K562 (cell line): ENCODE data around the gene ACTR3. TPM values are rescaled to one million over a fixed set of nuclear protein-coding genes. Genes with fewer than 3 reads are reported as not detected.

Experiments
- ATAC-seq: fragments of 200-7000 bp; cut with Tn5 transposase; 3 replicates; pipeline ENCODE4 v1.9.1; 2020; ENCODE audit warnings: moderate library complexity
- BruUV-seq: library from RNA; stranded (reverse); fragments of 400-500 nt; replicated peaks from 2 replicates; lab custom pipeline; 2021; lab: Mats Ljungman, UMichigan
- CTCF ChIA-PET: fragments of 300-600 bp; formaldehyde crosslinking; extraction: SDS; loops from one replicate; lab custom pipeline; 2021; ENCODE audit warnings: low intra/inter-chr PET ratio; lab: Yijun Ruan, JAX
- POLR2A ChIA-PET: fragments of 300-600, 350-650 bp; sonication (Branson Sonifier 250); formaldehyde crosslinking; extraction: SDS; loops from one replicate; lab custom pipeline; 2021; ENCODE audit warnings: antibody characterized with exemption, inconsistent platforms; lab: Yijun Ruan, JAX
- DNase-seq, 4 experiments: peaks; one replicate each; pipeline versions ENCODE4 v3.0.0 to v3.0.0-alpha.2; 2011 to 2018; ENCODE audit warnings: low spot score in 3 of 4, mixed read lengths in 3 of 4; ENCODE audit errors: extremely low read depth in 1 of 4
- FAIRE-seq: peaks from 2 replicates; lab custom pipeline; 2011; peaks lifted over from hg19 to GRCh38; lab: Jason Lieb, UNC
- H2AFZ ChIP-seq: 2 replicates; pipeline ENCODE4 v1.6.0; 2011; ENCODE audit warnings: low read depth, low read length, control low read depth, inconsistent platforms
- H3K27ac ChIP-seq: fragments of 200-600 bp; 3 replicates; pipeline ENCODE4 v1.8.0; 2011; ENCODE audit warnings: low read depth, mild to moderate bottlenecking, control low read depth, inconsistent platforms, low read length, moderate library complexity, mixed read lengths; ENCODE audit errors: extremely low read depth
- H3K27me3 ChIP-seq, 2 experiments: fragments of 300-600 bp in 1 of 2; 2 replicates in 1 of 2; 3 replicates in 1 of 2; pipeline versions ENCODE4 v1.6.0 to v1.8.0; 2011; ENCODE audit warnings: inconsistent platforms in 2 of 2, low read length in 2 of 2, mild to moderate bottlenecking in 1 of 2, mixed read lengths in 1 of 2, moderate library complexity in 1 of 2; ENCODE audit not compliant: control insufficient read depth in 2 of 2, insufficient read depth in 2 of 2
- H3K36me3 ChIP-seq: fragments of 300-600 bp; 3 replicates; pipeline ENCODE4 v1.8.0; 2011; ENCODE audit warnings: mild to moderate bottlenecking, low read length, inconsistent platforms; ENCODE audit not compliant: control insufficient read depth, insufficient read depth
- H3K4me1 ChIP-seq, 2 experiments: fragments of 200-600 bp in 1 of 2; replicated peaks in 1 of 2; 2 replicates in 1 of 2; 3 replicates in 1 of 2; pipeline versions ENCODE4 v1.5.1 to v1.8.0; 2011; ENCODE audit warnings: inconsistent platforms in 2 of 2, low read length in 2 of 2, mild to moderate bottlenecking in 1 of 2, mixed read lengths in 1 of 2, moderate library complexity in 1 of 2; ENCODE audit not compliant: control insufficient read depth in 2 of 2, insufficient read depth in 2 of 2
- H3K4me2 ChIP-seq: 2 replicates; pipeline ENCODE4 v1.6.1; 2011; ENCODE audit warnings: low read length, control low read depth, inconsistent platforms, mixed read lengths; ENCODE audit not compliant: insufficient read depth
- H3K4me3 ChIP-seq: fragments of 200-600 bp; sonication (generic), shearing (Covaris generic); 2 replicates; pipeline ENCODE4 v1.5.1; 2016; ENCODE audit warnings: control low read depth, inconsistent platforms
- H3K79me2 ChIP-seq: fragments of 200-600 bp; 3 replicates; pipeline ENCODE4 v1.8.0; 2011; ENCODE audit warnings: low read length, inconsistent platforms; ENCODE audit not compliant: control insufficient read depth, insufficient read depth
- H3K9ac ChIP-seq, 2 experiments: 2 replicates each; pipeline versions ENCODE4 v1.6.0 to v1.6.1; 2011; ENCODE audit warnings: low read depth in 2 of 2, low read length in 2 of 2, control low read depth in 1 of 2, inconsistent platforms in 1 of 2, mild to moderate bottlenecking in 1 of 2, mixed read lengths in 1 of 2; ENCODE audit not compliant: insufficient read depth in 1 of 2
- H3K9me1 ChIP-seq: one replicate; pipeline ENCODE4 v1.6.0; 2011; ENCODE audit warnings: inconsistent platforms, mild to moderate bottlenecking, low read length, moderate library complexity; ENCODE audit not compliant: control insufficient read depth, insufficient read depth
- H3K9me3 ChIP-seq: replicated peaks from 2 replicates; pipeline ENCODE4 v1.5.1; 2011; ENCODE audit warnings: low read depth, low read length, inconsistent platforms; ENCODE audit not compliant: control insufficient read depth, insufficient read depth
- H4K20me1 ChIP-seq: replicated peaks from 2 replicates; pipeline ENCODE4 v1.6.1; 2011; ENCODE audit warnings: low read length, inconsistent platforms, mixed read lengths; ENCODE audit not compliant: control insufficient read depth, insufficient read depth
- FOSL1 ChIP-seq: fragments of 200-800 bp; sonication (Bioruptor generic); conservative IDR thresholded peaks from 2 replicates; pipeline ENCODE4 v1.6.1; 2016; ENCODE audit warnings: missing genetic modification characterization, missing compliant biosample characterization
- HDAC8 ChIP-seq: fragments of 450-650 bp; IDR thresholded peaks from 2 replicates; pipeline ENCODE4 v1.6.1; 2016; ENCODE audit warnings: mild to moderate bottlenecking, missing genetic modification characterization, moderate library complexity, missing compliant biosample characterization
- HMBOX1 ChIP-seq: sonication (generic); IDR thresholded peaks from 2 replicates; pipeline ENCODE4 v1.6.1; 2016
- OTX1 ChIP-seq: fragments of 450-650 bp; formaldehyde crosslinking; IDR thresholded peaks from 2 replicates; pipeline ENCODE4 v1.4.0; 2022; ENCODE audit warnings: mild to moderate bottlenecking
- PKNOX1 ChIP-seq: fragments of 450-650 bp; IDR thresholded peaks from 2 replicates; pipeline ENCODE4 v1.6.1; 2016
- PML ChIP-seq: IDR thresholded peaks from 2 replicates; pipeline ENCODE4 v1.6.1; 2012; ENCODE audit warnings: low read length, inconsistent platforms
- POLR2A ChIP-seq: fragments of 450-650 bp; conservative IDR thresholded peaks from 2 replicates; pipeline ENCODE4 v1.6.1; 2016
- POLR2AphosphoS5 ChIP-seq: IDR thresholded peaks from 2 replicates; pipeline ENCODE4 v1.6.1; 2011; ENCODE audit warnings: mild to moderate bottlenecking, low read depth, low read length, moderate library complexity; ENCODE audit not compliant: control insufficient read depth, insufficient read depth
- POLR2B ChIP-seq: fragments of 450-650 bp; IDR thresholded peaks from 2 replicates; pipeline ENCODE4 v1.6.1; 2018; ENCODE audit warnings: low read depth; ENCODE audit not compliant: partially characterized antibody
- RFX1 ChIP-seq: fragments of 450-650 bp; IDR thresholded peaks from 2 replicates; pipeline ENCODE4 v1.6.1; 2016; ENCODE audit warnings: mild to moderate bottlenecking, moderate library complexity
- SUPT5H ChIP-seq: fragments of 450-650 bp; IDR thresholded peaks from 2 replicates; pipeline ENCODE4 v1.6.1; 2016
- ZNF449 ChIP-seq: fragments of 250-450 bp; sonication (Bioruptor Pico); IDR thresholded peaks from 2 replicates; pipeline ENCODE4 v1.8.0; 2022; ENCODE audit warnings: moderate library complexity, mild to moderate bottlenecking, inconsistent platforms
- WGBS: fragments of 100-300 bp; shearing (Covaris generic); methylation state at CpG from one replicate; pipeline ENCODE4 v1.1.6; 2016; ENCODE audit warnings: low coverage, mixed read lengths; ENCODE audit not compliant: insufficient coverage; ENCODE audit errors: missing lambda C conversion rate; 5-methylcytosine and 5-hydroxymethylcytosine counted together
- in situ Hi-C: fragments of 300-500 bp; cut with MboI; formaldehyde crosslinking; loops from 4 replicates; pipeline ENCODE4 v1.15.0; 2018; ENCODE audit warnings: inconsistent platforms, mixed read lengths
- intact Hi-C: fragments of 100-400 bp; cut with micrococcal nuclease; formaldehyde crosslinking; loops from 2 replicates; pipeline ENCODE4 v1.14.2; 2022
- polyA plus RNA-seq, 8 experiments: library from polyadenylated mRNA; depleted of rRNA in 4 of 8; stranded (reverse) in 5 of 8; unstranded in 3 of 8; fragments of >200 nt; fragmentation: Nextera tagmentation in 2 of 8; fragmentation: Illumina TruSeq in 1 of 8; extraction: Ambion mirVana in 2 of 8; extraction: Trizol in 1 of 8; gene quantifications; 2 replicates each; pipeline versions ENCODE4 v1.2.1 to v1.2.3, GENCODE V29; 2011 to 2014; ENCODE audit warnings: inconsistent platforms in 1 of 8, missing spikeins in 1 of 8
- total RNA-seq, 7 experiments: library from RNA; depleted of rRNA in 6 of 7; stranded (reverse); fragments of >200 nt in 6 of 7; fragmentation: Illumina TruSeq in 2 of 7; extraction: Trizol in 2 of 7; gene quantifications; 2 replicates each; pipeline versions ENCODE4 v1.2.1 to v1.2.3, GENCODE V29; 2011 to 2021; ENCODE audit warnings: low replicate concordance in 1 of 7
- TF ChIP-seq, protein P1 (sequence below): sonication (generic); formaldehyde crosslinking; IDR thresholded peaks from 2 replicates; pipeline ENCODE4 v1.8.1; 2022; ENCODE audit warnings: missing genetic modification reagents

ACTR3 gene
- total and polyA plus RNA-seq, 9 of the 15 experiments (the other 6 are each of a cell fraction or from before 2014, with no cell fraction given) = 49.0 to 354 (median 249) TPM

GRCh38 chr2:113962692-113963480, 73.0 kb downstream of the ACTR3 start:
- no peak overlapping the region for H3K27ac ChIP-seq

More at GRCh38 chr2:113962692-113963480, 73.0 kb downstream of the ACTR3 start:
- TF ChIP-seq POLR2AphosphoS5 (peak; percentile 39; the same call in 1 of the 2 replicates), POLR2B (peak; percentile 29), FOSL1 (tag) (peak; percentile 72), HDAC8 (tag) (no peak), POLR2A (peak; percentile 60), PML (peak; percentile 26; the same call in 1 of the 2 replicates), OTX1 (0 out of 2 replicates have a peak, but pooled peaks have one; percentile 20), ZNF449 (no peak), RFX1 (0 out of 2 replicates have a peak, but pooled peaks have one; percentile 25), HMBOX1 (peak; percentile 88), SUPT5H (peak; percentile 59), PKNOX1 (peak; percentile 21; the same call in 1 of the 2 replicates)
- TF ChIP-seq, protein P1, sequence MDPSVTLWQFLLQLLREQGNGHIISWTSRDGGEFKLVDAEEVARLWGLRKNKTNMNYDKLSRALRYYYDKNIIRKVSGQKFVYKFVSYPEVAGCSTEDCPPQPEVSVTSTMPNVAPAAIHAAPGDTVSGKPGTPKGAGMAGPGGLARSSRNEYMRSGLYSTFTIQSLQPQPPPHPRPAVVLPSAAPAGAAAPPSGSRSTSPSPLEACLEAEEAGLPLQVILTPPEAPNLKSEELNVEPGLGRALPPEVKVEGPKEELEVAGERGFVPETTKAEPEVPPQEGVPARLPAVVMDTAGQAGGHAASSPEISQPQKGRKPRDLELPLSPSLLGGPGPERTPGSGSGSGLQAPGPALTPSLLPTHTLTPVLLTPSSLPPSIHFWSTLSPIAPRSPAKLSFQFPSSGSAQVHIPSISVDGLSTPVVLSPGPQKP (CRISPR knock-in tag) = no peak
- no peak overlapping the region for H3K4me3 ChIP-seq
- CTCF ChIA-PET = no interaction called here
- H3K9ac ChIP-seq = no peak overlapping the region
- peak; percentile 32; the same call in 2 of the 3 replicates for ATAC-seq
- no peaks in the 10 kb centered on the region for H3K4me1 ChIP-seq
- intact Hi-C loops = loop anchor here (2.0 kb wide), 1 partner anchor 70 kb away; no protein-coding TSS in a partner anchor
- peaks cover 17% of the 10 kb centered on the region; the same call in 2 of the 3 replicates for H3K36me3 ChIP-seq
- WGBS = 72% methylated on average over 4 of the region's 4 CpGs
- FAIRE-seq = no peak
- no peaks in the 10 kb centered on the region for H3K27me3 ChIP-seq
- in situ Hi-C loops = no loop called here
- H3K9me3 ChIP-seq = no peaks in the 10 kb centered on the region
- POLR2A ChIA-PET = interaction anchor here (1.0 to 1.1 kb wide), 2 partner anchors 10 to 24 kb away, joined by 3 to 4 read pairs; no protein-coding TSS in a partner anchor
- no peaks in the 10 kb centered on the region for H3K79me2 ChIP-seq
- no peaks in the 10 kb centered on the region for H3K9me1 ChIP-seq
- no TSS peak for BruUV-seq
- DNase-seq = no peak
- no peaks in the 10 kb centered on the region for H4K20me1 ChIP-seq
- H2AFZ ChIP-seq = no peak overlapping the region
- H3K4me2 ChIP-seq = no peak overlapping the region
